ENCODE measurements around the gene SHCBP1L. TPM values are rescaled to one million over a fixed set of nuclear protein-coding genes. Genes with fewer than 3 reads are reported as not detected.

SHCBP1L gene
- total RNA-seq, 3 donors from 2014 or later = 0.80 TPM; not detected in 2

- Histone ChIP-seq H3K27ac (no peak overlapping the region), H3K4me1 (no peaks in the 10 kb centered on the region), H3K36me3 (no peaks in the 10 kb centered on the region), H3K27me3 (no peaks in the 10 kb centered on the region), H3K4me3 (no peak overlapping the region), H3K9me3 (no peaks in the 10 kb centered on the region)
- DNase-seq (ENCODE audit: low spot score in 2 of 2) = no peak
- intact Hi-C loops (cut with DNase I; ENCODE audit: low total_unique reads) = no loop called here
- no peak for TF ChIP-seq POLR2A (IDR thresholded peaks at IDR 0.05)
- no peak for TF ChIP-seq CTCF (IDR thresholded peaks at IDR 0.05)
- no peak for TF ChIP-seq POLR2AphosphoS5 (IDR thresholded peaks at IDR 0.05)
Measured at GRCh38 chr1:182869241-182869666, 83.7 kb downstream of the SHCBP1L start.

- Histone ChIP-seq H3K4me3 (no peak overlapping the region), H3K4me1 (no peaks in the 10 kb centered on the region), H3K27ac (no peak overlapping the region), H3K9me3 (no peaks in the 10 kb centered on the region), H3K27me3 (no peaks in the 10 kb centered on the region), H3K36me3 (no peaks in the 10 kb centered on the region)
- no peak for TF ChIP-seq POLR2AphosphoS5 (IDR thresholded peaks at IDR 0.05)
- no peak for TF ChIP-seq CTCF (IDR thresholded peaks at IDR 0.05)
- TF ChIP-seq POLR2A (IDR thresholded peaks at IDR 0.05) = no peak
- DNase-seq (ENCODE audit: low spot score in 2 of 2) = no peak
- intact Hi-C loops (cut with DNase I; ENCODE audit: low total_unique reads) = no loop called here
Measured at GRCh38 chr1:182867861-182868260, 85.1 kb downstream of the SHCBP1L start.

- no peak overlapping the region for H3K4me3 ChIP-seq
- H3K4me1 ChIP-seq = no peaks in the 10 kb centered on the region
- no peaks in the 10 kb centered on the region for H3K9me3 ChIP-seq
- H3K36me3 ChIP-seq = peaks cover 8% of the 10 kb centered on the region
- intact Hi-C loops (cut with DNase I; ENCODE audit: low total_unique reads) = no loop called here
- TF ChIP-seq POLR2AphosphoS5 (IDR thresholded peaks at IDR 0.05) (no peak), POLR2A (IDR thresholded peaks at IDR 0.05) (no peak), CTCF (IDR thresholded peaks at IDR 0.05) (no peak)
- DNase-seq (ENCODE audit: low spot score in 2 of 2) = no peak
- no peaks in the 10 kb centered on the region for H3K27me3 ChIP-seq
- no peak overlapping the region for H3K27ac ChIP-seq
Measured at GRCh38 chr1:182863940-182864339, 89.0 kb downstream of the SHCBP1L start.

GRCh38 chr1:182862827-182863226, 90.1 kb downstream of the SHCBP1L start:
- H3K4me1 ChIP-seq = no peaks in the 10 kb centered on the region
- H3K27ac ChIP-seq = no peak overlapping the region
- H3K36me3 ChIP-seq = peaks cover 8% of the 10 kb centered on the region
- no peak overlapping the region for H3K4me3 ChIP-seq
- no peaks in the 10 kb centered on the region for H3K9me3 ChIP-seq
- DNase-seq (ENCODE audit: low spot score in 2 of 2) = no peak
- intact Hi-C loops (cut with DNase I; ENCODE audit: low total_unique reads) = no loop called here
- TF ChIP-seq POLR2A (IDR thresholded peaks at IDR 0.05) (no peak), CTCF (IDR thresholded peaks at IDR 0.05) (no peak), POLR2AphosphoS5 (IDR thresholded peaks at IDR 0.05) (no peak)
- H3K27me3 ChIP-seq = no peaks in the 10 kb centered on the region

GRCh38 chr1:182861994-182862393, 91.0 kb downstream of the SHCBP1L start:
- no peaks in the 10 kb centered on the region for H3K9me3 ChIP-seq
- peaks cover 8% of the 10 kb centered on the region for H3K36me3 ChIP-seq
- no peaks in the 10 kb centered on the region for H3K27me3 ChIP-seq
- intact Hi-C loops (cut with DNase I; ENCODE audit: low total_unique reads) = no loop called here
- DNase-seq (ENCODE audit: low spot score in 2 of 2) = no peak
- no peak overlapping the region for H3K4me3 ChIP-seq
- TF ChIP-seq POLR2A (IDR thresholded peaks at IDR 0.05) = no peak
- TF ChIP-seq POLR2AphosphoS5 (IDR thresholded peaks at IDR 0.05) = no peak
- no peak for TF ChIP-seq CTCF (IDR thresholded peaks at IDR 0.05)
- H3K4me1 ChIP-seq = no peaks in the 10 kb centered on the region
- H3K27ac ChIP-seq = no peak overlapping the region

Measured in breast epithelium (tissue), 4 donors.